ENCODE measurements around the gene OGFOD3.

Gene OGFOD3

DNA sequence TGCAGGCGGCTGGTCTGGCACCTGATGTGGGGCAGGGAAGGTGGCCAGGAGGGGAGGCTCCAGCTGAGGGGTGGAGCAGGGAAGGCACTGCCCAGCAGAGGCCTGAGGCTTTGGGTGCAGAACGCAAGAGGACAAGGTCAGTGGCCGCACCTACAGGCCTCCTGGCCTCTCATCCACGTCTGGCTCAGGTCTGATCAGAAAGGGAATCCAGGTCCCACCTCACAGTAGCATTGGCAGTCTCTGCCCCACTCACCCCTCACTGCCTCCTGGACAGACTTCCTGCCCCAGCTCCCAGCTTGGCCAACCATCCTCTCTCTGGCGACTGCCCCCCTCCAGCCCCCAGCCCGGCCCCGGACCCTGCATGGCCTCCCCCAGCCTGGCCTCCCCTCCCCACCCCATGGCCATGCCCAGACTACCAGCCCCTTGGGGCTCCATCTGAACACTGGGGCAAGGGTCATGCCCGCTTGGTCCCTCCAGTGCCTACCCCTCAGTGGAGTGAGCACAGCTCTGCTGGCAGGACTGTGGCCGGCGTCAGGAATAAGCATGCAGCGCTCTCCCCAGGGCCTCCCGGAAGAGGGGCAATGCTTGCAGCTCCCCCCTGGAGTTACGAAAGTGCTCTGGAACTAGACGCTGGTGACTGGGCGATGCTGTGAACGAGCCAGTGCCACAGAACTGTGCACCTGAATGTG is 42.2 kb downstream of the OGFOD3 start:
- Histone ChIP-seq H3K79me2 (ENCODE audit: insufficient read depth, low read length) (no peaks in the 10 kb centered on the region), H3K9me2 (replicated peaks; ENCODE audit: insufficient read depth, low read length) (no peaks in the 10 kb centered on the region), H4K20me1 (ENCODE audit: low read depth, low read length) (no peaks in the 10 kb centered on the region), H3K4me2 (ENCODE audit: low read depth, low read length, poor library complexity, severe bottlenecking) (no peak overlapping the region), H3F3A (ENCODE audit: insufficient read depth) (no peaks in the 10 kb centered on the region), H3K36me3 (ENCODE audit: low read length) (no peaks in the 10 kb centered on the region), H3K27ac (ENCODE audit: low read depth, low read length) (no peak overlapping the region), H3K9me3 (ENCODE audit: insufficient read depth, low read length) (no peaks in the 10 kb centered on the region), H3K27me3 (ENCODE audit: low read length) (no peaks in the 10 kb centered on the region), H3K4me3 (ENCODE audit: insufficient read depth, low read length, poor library complexity, severe bottlenecking) (no peak overlapping the region), H2AFZ (ENCODE audit: low read depth, low read length, severe bottlenecking) (no peak overlapping the region), H3K9ac (ENCODE audit: low read length) (no peak overlapping the region)
- no peak for TF ChIP-seq EZH2phosphoT487 (conservative IDR thresholded peaks at IDR 0.05; ENCODE audit: low read length)
- TF ChIP-seq, protein P1, sequence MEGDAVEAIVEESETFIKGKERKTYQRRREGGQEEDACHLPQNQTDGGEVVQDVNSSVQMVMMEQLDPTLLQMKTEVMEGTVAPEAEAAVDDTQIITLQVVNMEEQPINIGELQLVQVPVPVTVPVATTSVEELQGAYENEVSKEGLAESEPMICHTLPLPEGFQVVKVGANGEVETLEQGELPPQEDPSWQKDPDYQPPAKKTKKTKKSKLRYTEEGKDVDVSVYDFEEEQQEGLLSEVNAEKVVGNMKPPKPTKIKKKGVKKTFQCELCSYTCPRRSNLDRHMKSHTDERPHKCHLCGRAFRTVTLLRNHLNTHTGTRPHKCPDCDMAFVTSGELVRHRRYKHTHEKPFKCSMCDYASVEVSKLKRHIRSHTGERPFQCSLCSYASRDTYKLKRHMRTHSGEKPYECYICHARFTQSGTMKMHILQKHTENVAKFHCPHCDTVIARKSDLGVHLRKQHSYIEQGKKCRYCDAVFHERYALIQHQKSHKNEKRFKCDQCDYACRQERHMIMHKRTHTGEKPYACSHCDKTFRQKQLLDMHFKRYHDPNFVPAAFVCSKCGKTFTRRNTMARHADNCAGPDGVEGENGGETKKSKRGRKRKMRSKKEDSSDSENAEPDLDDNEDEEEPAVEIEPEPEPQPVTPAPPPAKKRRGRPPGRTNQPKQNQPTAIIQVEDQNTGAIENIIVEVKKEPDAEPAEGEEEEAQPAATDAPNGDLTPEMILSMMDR (IDR thresholded peaks at IDR 0.05; ENCODE audit: insufficient read depth, low read length, poor library complexity, severe bottlenecking): no peak

DNA sequence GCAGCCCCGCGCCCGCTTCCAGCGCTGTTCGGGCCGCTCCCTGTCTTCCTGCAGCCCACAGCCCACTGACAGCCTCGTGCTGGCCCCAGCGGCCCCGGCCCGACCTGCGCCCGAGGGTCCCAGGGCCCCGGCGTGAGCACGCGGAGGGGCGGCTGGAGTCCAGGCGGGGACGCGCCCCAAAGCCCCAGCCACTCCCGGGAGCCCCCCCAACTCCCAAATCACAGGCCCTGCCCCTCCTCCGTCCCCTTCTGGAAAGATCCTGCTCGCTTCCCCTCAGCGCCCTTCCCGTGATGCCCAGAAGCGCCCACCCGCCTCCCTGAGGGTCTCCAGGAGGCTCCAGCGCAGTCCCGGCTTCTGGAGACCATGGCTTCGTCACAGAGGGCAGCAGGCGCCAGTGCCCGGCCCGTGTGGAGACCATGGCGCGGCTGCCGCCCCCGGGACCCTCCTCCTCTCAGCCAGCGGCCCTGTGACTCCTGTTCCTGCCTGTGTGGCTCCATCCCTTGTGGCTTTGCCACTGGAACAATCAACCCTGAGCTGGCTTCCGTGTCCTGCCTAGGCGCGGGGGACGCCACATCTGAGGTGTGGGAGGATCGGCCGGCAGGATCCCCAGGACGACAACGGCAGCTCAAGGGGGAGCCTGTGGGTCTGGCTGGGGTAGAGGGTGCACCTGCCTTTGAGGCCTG is 42.9 kb downstream of the OGFOD3 start:
- no peak for TF ChIP-seq EZH2phosphoT487 (conservative IDR thresholded peaks at IDR 0.05; ENCODE audit: low read length)
- TF ChIP-seq, protein P1 (IDR thresholded peaks at IDR 0.05; ENCODE audit: insufficient read depth, low read length, poor library complexity, severe bottlenecking): no peak
- Histone ChIP-seq H3K4me2 (ENCODE audit: low read depth, low read length, poor library complexity, severe bottlenecking) (no peak overlapping the region), H3K27me3 (ENCODE audit: low read length) (no peaks in the 10 kb centered on the region), H3K9me3 (ENCODE audit: insufficient read depth, low read length) (no peaks in the 10 kb centered on the region), H3K4me3 (ENCODE audit: insufficient read depth, low read length, poor library complexity, severe bottlenecking) (no peak overlapping the region), H3K36me3 (ENCODE audit: low read length) (no peaks in the 10 kb centered on the region), H3K27ac (ENCODE audit: low read depth, low read length) (no peak overlapping the region), H3K9me2 (replicated peaks; ENCODE audit: insufficient read depth, low read length) (no peaks in the 10 kb centered on the region), H3K79me2 (ENCODE audit: insufficient read depth, low read length) (no peaks in the 10 kb centered on the region), H4K20me1 (ENCODE audit: low read depth, low read length) (no peaks in the 10 kb centered on the region), H3F3A (ENCODE audit: insufficient read depth) (no peaks in the 10 kb centered on the region), H2AFZ (ENCODE audit: low read depth, low read length, severe bottlenecking) (no peak overlapping the region), H3K9ac (ENCODE audit: low read length) (no peak overlapping the region)

DNA sequence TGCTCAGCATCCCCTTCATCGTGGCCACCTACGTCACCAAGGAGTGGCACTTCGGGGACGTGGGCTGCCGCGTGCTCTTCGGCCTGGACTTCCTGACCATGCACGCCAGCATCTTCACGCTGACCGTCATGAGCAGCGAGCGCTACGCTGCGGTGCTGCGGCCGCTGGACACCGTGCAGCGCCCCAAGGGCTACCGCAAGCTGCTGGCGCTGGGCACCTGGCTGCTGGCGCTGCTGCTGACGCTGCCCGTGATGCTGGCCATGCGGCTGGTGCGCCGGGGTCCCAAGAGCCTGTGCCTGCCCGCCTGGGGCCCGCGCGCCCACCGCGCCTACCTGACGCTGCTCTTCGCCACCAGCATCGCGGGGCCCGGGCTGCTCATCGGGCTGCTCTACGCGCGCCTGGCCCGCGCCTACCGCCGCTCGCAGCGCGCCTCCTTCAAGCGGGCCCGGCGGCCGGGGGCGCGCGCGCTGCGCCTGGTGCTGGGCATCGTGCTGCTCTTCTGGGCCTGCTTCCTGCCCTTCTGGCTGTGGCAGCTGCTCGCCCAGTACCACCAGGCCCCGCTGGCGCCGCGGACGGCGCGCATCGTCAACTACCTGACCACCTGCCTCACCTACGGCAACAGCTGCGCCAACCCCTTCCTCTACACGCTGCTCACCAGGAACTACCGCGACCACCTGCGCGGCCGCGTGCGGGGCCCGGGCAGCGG is 43.6 kb downstream of the OGFOD3 start:
- no peak for TF ChIP-seq EZH2phosphoT487 (conservative IDR thresholded peaks at IDR 0.05; ENCODE audit: low read length)
- TF ChIP-seq, protein P1 (IDR thresholded peaks at IDR 0.05; ENCODE audit: insufficient read depth, low read length, poor library complexity, severe bottlenecking): no peak
- H3F3A ChIP-seq (ENCODE audit: insufficient read depth): no peaks in the 10 kb centered on the region
- H3K9ac ChIP-seq (ENCODE audit: low read length): no peak overlapping the region
- H3K9me3 ChIP-seq (ENCODE audit: insufficient read depth, low read length): no peaks in the 10 kb centered on the region
- H2AFZ ChIP-seq (ENCODE audit: low read depth, low read length, severe bottlenecking): no peak overlapping the region
- no peak overlapping the region for H3K27ac ChIP-seq (ENCODE audit: low read depth, low read length)
- H3K4me3 ChIP-seq (ENCODE audit: insufficient read depth, low read length, poor library complexity, severe bottlenecking): no peak overlapping the region
- no peaks in the 10 kb centered on the region for H3K36me3 ChIP-seq (ENCODE audit: low read length)
- H3K27me3 ChIP-seq (ENCODE audit: low read length): no peaks in the 10 kb centered on the region
- H4K20me1 ChIP-seq (ENCODE audit: low read depth, low read length): no peaks in the 10 kb centered on the region
- no peaks in the 10 kb centered on the region for H3K9me2 ChIP-seq (replicated peaks; ENCODE audit: insufficient read depth, low read length)
- H3K4me2 ChIP-seq (ENCODE audit: low read depth, low read length, poor library complexity, severe bottlenecking): no peak overlapping the region
- no peaks in the 10 kb centered on the region for H3K79me2 ChIP-seq (ENCODE audit: insufficient read depth, low read length)

All from SU-DHL-6 (cell line).